Measurements from ENCODE around the gene CTXN2. TPM values are rescaled to one million over a fixed set of nuclear protein-coding genes. Genes with fewer than 3 reads are reported as not detected.

Gene CTXN2
- total and polyA plus RNA-seq, 2 of the 13 experiments (the other 11 are each of a cell fraction or from before 2014, with no cell fraction given): not detected

- in situ Hi-C loops (cut with HindIII; ENCODE audit: extremely low pct_ligation_motif_present, low pct_unique_long_range_greater_than_20kb) (no loop called here), intact Hi-C loops (cut with micrococcal nuclease; ENCODE audit: unreplicated experiment) (no loop called here)
- Histone ChIP-seq H3K4me2 (ENCODE audit: low read depth, low read length) (no peak overlapping the region), H3K27me3 (ENCODE audit: control insufficient read depth in 1 of 2, insufficient read depth in 2 of 2, low read length in 2 of 2) (0 out of 5 replicates have a peak, but pooled peaks cover 0 to 4% of the 10 kb centered on the region in 2 experiments), H3K4me3 (replicated peaks in 1 of 3; ENCODE audit: insufficient read depth in 1 of 3, low read depth in 2 of 3, low read length in 3 of 3) (no peak overlapping the region), H3K9ac (ENCODE audit: insufficient read depth, low read depth, low read length) (no peak overlapping the region), H3K27ac (ENCODE audit: extremely low read length, insufficient read depth, low read length) (no peak overlapping the region), H3K4me1 (ENCODE audit: insufficient read depth, low read length) (peaks cover 11% of the 10 kb centered on the region), H4K20me1 (ENCODE audit: insufficient read depth, low read length) (no peaks in the 10 kb centered on the region), H3K9me3 (ENCODE audit: low read length) (peaks cover 7% of the 10 kb centered on the region; the same call in 1 of the 2 replicates), H3K36me3 (replicated peaks in 1 of 2; ENCODE audit: control insufficient read depth in 1 of 2, insufficient read depth in 2 of 2, low read length in 2 of 2) (no peaks in the 10 kb centered on the region), H3K79me2 (ENCODE audit: insufficient read depth, low read length) (peaks cover 4% of the 10 kb centered on the region), H2AFZ (ENCODE audit: low read length) (no peak overlapping the region)
- no peak for DNase-seq (ENCODE audit: low spot score)
- BruUV-seq (replicated peaks): no TSS peak
- no peak for TF ChIP-seq ZNF432 (CRISPR knock-in tag; IDR thresholded peaks at IDR 0.05; ENCODE audit: borderline replicate concordance)
- TF ChIP-seq POLR2A (IDR thresholded peaks at IDR 0.05; ENCODE audit: insufficient read depth in 1 of 2, low read depth in 2 of 2, low read length in 2 of 2): no peak
- no peak for TF ChIP-seq MLLT10 (CRISPR knock-in tag; IDR thresholded peaks at IDR 0.05)
- no peak for TF ChIP-seq ZMYM3 (CRISPR knock-in tag; IDR thresholded peaks at IDR 0.05)
- no peak for TF ChIP-seq MAFF (IDR thresholded peaks at IDR 0.05; ENCODE audit: low read depth, low read length)
- TF ChIP-seq UBTF (CRISPR knock-in tag; IDR thresholded peaks at IDR 0.05): no peak
- TF ChIP-seq ZNF713 (CRISPR knock-in tag; IDR thresholded peaks at IDR 0.05): no peak
- no peak for TF ChIP-seq GTF3A (CRISPR knock-in tag; conservative IDR thresholded peaks at IDR 0.05)
- TF ChIP-seq ZBTB1 (CRISPR knock-in tag; IDR thresholded peaks at IDR 0.05; ENCODE audit: borderline replicate concordance): no peak
- no peak for TF ChIP-seq CSRNP1 (CRISPR knock-in tag; IDR thresholded peaks at IDR 0.05)
- no peak for TF ChIP-seq TCF7L2 (IDR thresholded peaks at IDR 0.05; ENCODE audit: low read depth, low read length)
- TF ChIP-seq MXI1 (IDR thresholded peaks at IDR 0.05; ENCODE audit: borderline replicate concordance, low read depth, low read length): no peak
- no peak for TF ChIP-seq FLYWCH1 (CRISPR knock-in tag; IDR thresholded peaks at IDR 0.05)
- WGBS (ENCODE audit: low lambda C conversion rate): 44% methylated on average over 4 of the region's 4 CpGs
- FAIRE-seq: no peak
- CTCF ChIA-PET (ENCODE audit: low intra/inter-chr PET ratio, low total read pairs): no interaction called here
- POLR2A ChIA-PET: no interaction called here
- no peak for ATAC-seq
These were observed 15.4 kb upstream of the CTXN2 start for GRCh38 chr15:48176112-48176511.

Measured in HepG2 (cell line).